ENCODE measurements around the gene AUH.
A peak's percentile ranks its signal among the peaks of the same experiment; 100 is the strongest.

The AUH gene

DNA sequence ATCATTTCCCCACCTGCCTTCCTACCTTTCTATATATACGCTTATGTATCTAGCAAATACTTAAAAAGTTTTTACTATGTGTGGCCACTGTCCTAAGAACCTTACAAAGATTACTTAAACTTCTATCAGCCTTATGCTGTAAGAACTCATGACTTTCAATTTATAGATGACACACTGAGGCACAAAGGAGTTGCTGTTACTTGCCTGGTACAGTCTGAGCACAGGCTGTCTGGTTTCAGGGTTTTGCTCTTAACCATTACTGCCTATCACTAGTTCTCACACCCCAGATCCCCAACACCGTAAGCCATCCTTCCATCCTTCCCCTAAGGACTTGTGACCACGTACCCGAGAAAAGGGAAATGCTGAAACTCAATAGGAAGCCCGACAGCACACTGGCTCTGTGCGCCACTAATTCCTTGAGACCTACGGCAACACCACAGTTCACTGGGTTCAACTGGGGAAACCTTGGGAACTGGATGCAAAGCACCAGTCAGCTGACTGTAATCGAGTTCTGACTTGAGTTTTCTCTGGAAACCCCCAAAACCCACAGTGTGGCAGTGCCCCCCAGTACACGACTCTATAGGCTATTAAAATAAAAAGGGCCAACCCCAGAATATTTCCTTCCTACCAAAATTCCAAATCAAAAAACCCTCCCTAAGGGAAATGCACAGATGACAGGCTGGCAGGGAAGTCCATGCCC is 56.0 kb downstream of the AUH start:
- H3K4me1 ChIP-seq, result no peaks in the 10 kb centered on the region
- no peak overlapping the region for H3K4me2 ChIP-seq
- no peaks in the 10 kb centered on the region for H4K20me1 ChIP-seq
- H3K27me3 ChIP-seq, result no peaks in the 10 kb centered on the region
- no peak overlapping the region for H3K27ac ChIP-seq
- no peak overlapping the region for H3K4me3 ChIP-seq
- no peaks in the 10 kb centered on the region; the same call in none of the 2 replicates for H3K9me3 ChIP-seq
- TF ChIP-seq Cebpa-rat (IDR thresholded peaks at IDR 0.05), result no peak
- H3K36me3 ChIP-seq, result peaks cover 47% of the 10 kb centered on the region
- H3K9ac ChIP-seq, result no peak overlapping the region

- H3K4me1 ChIP-seq, result no peaks in the 10 kb centered on the region
- no peak overlapping the region for H3K4me2 ChIP-seq
- H3K4me3 ChIP-seq, result no peak overlapping the region
- H3K27ac ChIP-seq, result no peak overlapping the region
- no peaks in the 10 kb centered on the region for H3K27me3 ChIP-seq
- no peaks in the 10 kb centered on the region for H4K20me1 ChIP-seq
- no peaks in the 10 kb centered on the region for H3K9me3 ChIP-seq
- TF ChIP-seq Cebpa-rat (IDR thresholded peaks at IDR 0.05), result no peak
- no peak overlapping the region for H3K9ac ChIP-seq
- H3K36me3 ChIP-seq, result peaks cover 43% of the 10 kb centered on the region
Observed at GRCh38 chr9:91303741-91304415, 57.8 kb downstream of the AUH start.

GRCh38 chr9:91302831-91303230 is 58.9 kb downstream of the AUH start:
- Histone ChIP-seq H3K4me2 (no peak overlapping the region), H3K9me3 (no peaks in the 10 kb centered on the region), H4K20me1 (no peaks in the 10 kb centered on the region), H3K27me3 (no peaks in the 10 kb centered on the region), H3K4me1 (no peaks in the 10 kb centered on the region), H3K4me3 (no peak overlapping the region), H3K27ac (no peak overlapping the region), H3K9ac (no peak overlapping the region), H3K36me3 (peaks cover 44% of the 10 kb centered on the region)
- TF ChIP-seq Cebpa-rat (IDR thresholded peaks at IDR 0.05), result no peak

DNA sequence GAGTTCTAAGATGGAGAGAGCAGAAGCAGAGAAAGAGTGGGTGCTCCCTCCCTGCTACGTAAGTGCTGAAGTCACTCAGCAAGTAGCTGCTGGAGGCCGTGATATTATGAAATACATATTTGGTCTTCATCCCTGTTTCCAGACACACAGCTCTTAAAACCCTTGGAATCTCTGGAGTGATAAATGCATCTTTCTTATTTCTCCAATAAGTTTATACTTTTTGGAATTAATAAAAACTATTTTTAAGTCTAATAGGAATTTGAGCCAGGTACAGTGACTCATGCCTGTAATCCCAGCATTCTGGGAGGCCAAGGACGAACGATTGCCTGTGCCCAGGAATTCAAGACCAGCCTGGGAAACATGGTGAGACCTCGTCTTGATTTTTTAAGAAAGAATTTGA is 60.6 kb downstream of the AUH start:
- H3K4me1 ChIP-seq, result 0 out of 2 replicates have a peak, but pooled peaks cover 2% of the 10 kb centered on the region
- H3K4me3 ChIP-seq, result no peak overlapping the region
- H3K27me3 ChIP-seq, result no peaks in the 10 kb centered on the region
- H3K9ac ChIP-seq, result no peak overlapping the region
- no peaks in the 10 kb centered on the region for H4K20me1 ChIP-seq
- H3K4me2 ChIP-seq, result no peak overlapping the region
- TF ChIP-seq Cebpa-rat (IDR thresholded peaks at IDR 0.05), result no peak
- no peak overlapping the region for H3K27ac ChIP-seq
- H3K9me3 ChIP-seq, result no peaks in the 10 kb centered on the region
- H3K36me3 ChIP-seq, result peaks cover 52% of the 10 kb centered on the region

GRCh38 chr9:91298311-91298710 is 63.4 kb downstream of the AUH start:
- no peak overlapping the region for H3K4me3 ChIP-seq
- H3K27ac ChIP-seq, result no peak overlapping the region
- TF ChIP-seq Cebpa-rat (IDR thresholded peaks at IDR 0.05), result no peak
- H4K20me1 ChIP-seq, result no peaks in the 10 kb centered on the region
- no peak overlapping the region for H3K9ac ChIP-seq
- H3K4me1 ChIP-seq, result peaks cover 16% of the 10 kb centered on the region
- H3K4me2 ChIP-seq, result no peak overlapping the region
- H3K36me3 ChIP-seq, result peaks cover 64% of the 10 kb centered on the region
- no peaks in the 10 kb centered on the region for H3K9me3 ChIP-seq
- no peaks in the 10 kb centered on the region for H3K27me3 ChIP-seq

DNA sequence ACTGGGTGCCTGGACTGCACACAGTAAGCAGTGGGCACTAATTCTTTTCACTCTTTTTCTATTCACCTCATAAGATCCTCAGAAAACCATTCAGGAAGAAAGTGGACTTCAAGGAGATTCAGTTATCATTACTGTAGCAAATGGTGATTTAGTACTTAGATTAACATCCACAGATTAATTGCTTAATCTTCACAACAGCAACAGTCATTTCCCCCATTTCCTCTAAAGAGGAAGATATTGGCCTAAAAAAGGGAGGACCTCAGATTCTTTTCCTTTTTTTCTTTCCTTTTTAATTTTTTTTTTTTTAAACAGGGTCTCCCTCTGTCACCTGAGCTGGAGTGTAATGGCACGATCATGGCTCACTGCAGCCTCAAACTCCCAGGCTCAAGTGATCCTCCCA is 64.4 kb downstream of the AUH start:
- H3K9ac ChIP-seq, result no peak overlapping the region
- no peak overlapping the region for H3K27ac ChIP-seq
- no peak for TF ChIP-seq Cebpa-rat (IDR thresholded peaks at IDR 0.05)
- H3K4me1 ChIP-seq, result peaks cover 16% of the 10 kb centered on the region
- no peaks in the 10 kb centered on the region for H3K9me3 ChIP-seq
- H3K27me3 ChIP-seq, result no peaks in the 10 kb centered on the region
- H3K36me3 ChIP-seq, result peaks cover 72% of the 10 kb centered on the region
- no peak overlapping the region for H3K4me2 ChIP-seq
- H4K20me1 ChIP-seq, result no peaks in the 10 kb centered on the region
- H3K4me3 ChIP-seq, result no peak overlapping the region

DNA sequence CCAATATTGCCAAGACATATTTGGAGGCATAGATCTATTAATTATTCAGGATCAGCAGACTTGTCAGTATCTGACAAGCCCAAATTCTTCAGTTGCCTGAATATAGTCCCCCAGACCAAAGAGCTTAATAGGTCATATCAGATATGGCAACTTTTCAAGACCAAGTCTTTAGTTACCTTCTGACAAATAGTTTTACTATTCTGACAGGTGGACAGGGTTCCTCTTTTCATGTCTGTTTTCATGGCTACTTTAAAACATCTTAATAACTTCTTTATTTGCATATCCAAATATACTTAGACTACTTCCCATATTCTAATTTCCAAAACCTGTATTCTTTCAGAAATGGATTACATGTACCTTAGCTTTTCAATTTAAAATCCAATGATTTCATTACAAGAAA is 65.4 kb downstream of the AUH start:
- H3K36me3 ChIP-seq, result peaks cover 73% of the 10 kb centered on the region

DNA sequence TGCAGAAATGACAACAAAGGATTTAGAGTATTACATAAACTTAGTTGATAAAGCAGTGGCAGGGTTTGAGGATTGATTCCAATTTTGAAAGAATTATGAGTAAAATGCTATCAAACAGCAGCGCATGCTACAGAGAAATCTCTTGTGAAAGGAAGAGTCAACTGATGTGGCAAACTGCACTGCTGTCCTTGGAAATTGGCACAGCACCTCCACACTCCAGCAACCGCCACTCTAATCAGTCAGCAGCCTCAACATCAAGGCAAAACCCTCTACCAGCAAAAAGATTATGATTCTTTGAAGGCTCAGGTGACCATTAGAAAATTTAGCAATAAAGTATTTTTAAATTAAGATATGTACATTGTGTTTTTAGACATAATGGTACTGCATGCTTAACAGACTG is 66.4 kb downstream of the AUH start:
- Histone ChIP-seq H3K27me3 (no peaks in the 10 kb centered on the region), H3K4me1 (peaks cover 16% of the 10 kb centered on the region), H3K4me2 (peak overlapping the region; percentile 37), H3K27ac (0 out of 2 replicates have a peak overlapping the region, but pooled peaks have one; percentile 15), H3K9me3 (no peaks in the 10 kb centered on the region), H3K4me3 (no peak overlapping the region), H3K36me3 (peaks cover 75% of the 10 kb centered on the region), H3K9ac (no peak overlapping the region), H4K20me1 (no peaks in the 10 kb centered on the region)
- TF ChIP-seq Cebpa-rat (IDR thresholded peaks at IDR 0.05), result no peak

More for the DNA sequence above, 65.4 kb downstream of the AUH start:
- no peak for TF ChIP-seq Cebpa-rat (IDR thresholded peaks at IDR 0.05)
- H3K27ac ChIP-seq, result no peak overlapping the region
- no peaks in the 10 kb centered on the region for H3K9me3 ChIP-seq
- H3K4me2 ChIP-seq, result no peak overlapping the region
- no peaks in the 10 kb centered on the region for H4K20me1 ChIP-seq
- no peaks in the 10 kb centered on the region for H3K27me3 ChIP-seq
- no peak overlapping the region for H3K4me3 ChIP-seq
- H3K4me1 ChIP-seq, result peaks cover 16% of the 10 kb centered on the region
- no peak overlapping the region for H3K9ac ChIP-seq

- no peak for TF ChIP-seq Cebpa-rat (IDR thresholded peaks at IDR 0.05)
- Histone ChIP-seq H3K9me3 (no peaks in the 10 kb centered on the region), H3K9ac (no peak overlapping the region), H3K27me3 (no peaks in the 10 kb centered on the region), H3K27ac (no peak overlapping the region), H4K20me1 (no peaks in the 10 kb centered on the region), H3K4me3 (no peak overlapping the region), H3K36me3 (peaks cover 60% of the 10 kb centered on the region), H3K4me1 (peaks cover 16% of the 10 kb centered on the region), H3K4me2 (no peak overlapping the region)
Observed at GRCh38 chr9:91291866-91292265, 69.9 kb downstream of the AUH start.

DNA sequence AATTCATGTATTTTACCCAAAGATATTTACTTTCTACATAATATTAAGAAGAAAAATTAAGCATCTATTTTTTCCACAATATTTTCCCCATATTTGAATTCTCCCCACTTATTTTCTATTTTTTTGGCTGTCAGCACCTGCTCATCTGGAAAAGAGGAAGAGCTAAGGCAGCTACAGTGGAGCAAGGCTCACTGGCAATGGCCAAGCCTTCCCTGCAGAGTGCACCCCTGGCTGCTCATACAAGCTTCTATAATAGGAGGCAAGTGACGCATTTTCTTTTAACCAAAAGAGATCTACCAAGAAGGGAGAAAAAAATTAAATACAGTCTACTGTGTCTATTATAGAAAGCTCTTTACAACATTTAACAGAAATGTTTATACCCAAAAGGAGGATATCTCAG is 72.5 kb downstream of the AUH start:
- Histone ChIP-seq H3K9me3 (peaks cover 6% of the 10 kb centered on the region; the same call in 1 of the 2 replicates), H3K4me2 (no peak overlapping the region), H3K27ac (no peak overlapping the region), H3K4me1 (no peaks in the 10 kb centered on the region), H3K27me3 (no peaks in the 10 kb centered on the region), H3K36me3 (peaks cover 39% of the 10 kb centered on the region), H3K4me3 (no peak overlapping the region), H3K9ac (no peak overlapping the region), H4K20me1 (no peaks in the 10 kb centered on the region)
- no peak for TF ChIP-seq Cebpa-rat (IDR thresholded peaks at IDR 0.05)
